ENCODE data around the gene KRTAP5-10. TPM values are rescaled to one million over a fixed set of nuclear protein-coding genes. Genes with fewer than 3 reads are reported as not detected.
A peak's percentile ranks its signal among the peaks of the same experiment; 100 is the strongest.
"Not testable (repeated sequence)": the region's sequence is repeated elsewhere in the genome, so short reads cannot be mapped to it uniquely, and the experiment has no call there.

Gene KRTAP5-10
- total and polyA plus RNA-seq, 2 experiments from 2014 or later = not detected

DNA sequence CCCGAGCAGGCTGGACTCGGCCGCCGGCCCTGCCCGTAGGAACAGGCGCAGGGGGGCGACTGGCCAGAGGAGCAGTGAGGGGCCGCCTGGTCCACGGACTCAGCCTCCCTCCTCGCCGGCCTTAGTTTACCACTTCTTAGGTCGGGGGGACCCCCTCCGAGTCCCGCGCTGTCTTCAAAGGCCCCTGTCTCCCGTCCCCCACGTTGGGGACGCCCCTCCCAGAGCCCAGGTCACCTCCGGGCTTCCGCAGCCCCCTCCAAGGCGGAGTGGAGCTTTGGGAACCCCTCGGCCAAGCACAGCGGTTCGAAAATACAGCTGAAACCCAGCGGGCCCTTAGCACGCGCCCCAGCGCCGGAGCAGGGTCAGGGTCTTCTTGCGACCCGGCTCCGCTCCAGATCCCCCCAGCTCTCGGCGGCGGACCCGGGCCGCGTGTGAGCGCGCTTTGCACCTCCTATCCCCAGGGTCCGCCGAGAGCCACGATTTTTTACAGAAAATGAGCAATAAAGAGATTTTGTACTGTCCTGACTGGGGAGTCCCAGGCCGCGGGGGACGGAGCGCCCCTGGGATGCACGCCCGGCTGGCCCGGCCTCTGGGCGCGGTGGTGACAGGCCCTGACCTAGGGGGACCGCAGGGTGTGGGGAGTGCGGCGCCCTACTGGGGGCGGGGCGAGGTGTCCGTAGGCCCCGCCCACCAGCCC lies 42.3 kb downstream of the KRTAP5-10 start:
- 8 to 11% methylated on average over 30 to 41 of the region's 59 CpGs for WGBS, 2 experiments (ENCODE audit: low coverage in 1 of 2, low lambda C conversion rate in 2 of 2, missing lambda C conversion rate in 2 of 2)
- H3K9ac ChIP-seq; H3K4me1 ChIP-seq (ENCODE audit: insufficient read depth); H3F3A ChIP-seq (ENCODE audit: insufficient read depth); H3K4me2 ChIP-seq (ENCODE audit: unreplicated experiment); H2AFZ ChIP-seq; H3K9me2 ChIP-seq (ENCODE audit: insufficient read depth); in situ Hi-C loops (cut with MboI); H3K4me3 ChIP-seq; H3K27ac ChIP-seq; H3K36me3 ChIP-seq (ENCODE audit: low read depth); H4K20me1 ChIP-seq (ENCODE audit: insufficient read depth); H3K27me3 ChIP-seq (replicated peaks; ENCODE audit: insufficient read depth); H3K79me2 ChIP-seq (ENCODE audit: insufficient read depth); H3K9me3 ChIP-seq (ENCODE audit: low read depth); DNase-seq: not testable (repeated sequence)
- TF ChIP-seq EZH2 (IDR thresholded peaks at IDR 0.05; ENCODE audit: insufficient read depth, poor library complexity, severe bottlenecking) = peak; percentile 60

DNA sequence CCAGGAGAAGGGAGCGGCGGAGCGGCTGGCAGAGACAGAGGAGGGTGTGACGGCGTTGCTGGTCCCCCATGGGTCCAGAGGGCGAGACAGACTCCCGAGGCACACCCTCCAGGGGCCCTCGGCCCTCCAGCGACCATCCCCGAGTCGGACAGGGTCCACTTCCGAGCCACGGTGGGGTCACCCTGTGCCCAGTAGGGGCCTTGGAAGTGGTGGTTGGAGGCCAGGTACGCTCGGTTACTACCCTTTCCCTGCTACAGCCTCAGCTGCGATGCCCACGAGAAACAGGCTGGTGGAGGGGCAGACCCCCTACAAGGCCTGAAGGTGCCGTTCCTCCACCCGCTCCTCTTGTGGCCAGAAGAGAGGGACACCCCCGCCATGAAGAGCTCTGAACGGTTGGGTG lies 42.9 kb downstream of the KRTAP5-10 start:
- in situ Hi-C loops (cut with MboI); H3K27ac ChIP-seq: not testable (repeated sequence)

DNA sequence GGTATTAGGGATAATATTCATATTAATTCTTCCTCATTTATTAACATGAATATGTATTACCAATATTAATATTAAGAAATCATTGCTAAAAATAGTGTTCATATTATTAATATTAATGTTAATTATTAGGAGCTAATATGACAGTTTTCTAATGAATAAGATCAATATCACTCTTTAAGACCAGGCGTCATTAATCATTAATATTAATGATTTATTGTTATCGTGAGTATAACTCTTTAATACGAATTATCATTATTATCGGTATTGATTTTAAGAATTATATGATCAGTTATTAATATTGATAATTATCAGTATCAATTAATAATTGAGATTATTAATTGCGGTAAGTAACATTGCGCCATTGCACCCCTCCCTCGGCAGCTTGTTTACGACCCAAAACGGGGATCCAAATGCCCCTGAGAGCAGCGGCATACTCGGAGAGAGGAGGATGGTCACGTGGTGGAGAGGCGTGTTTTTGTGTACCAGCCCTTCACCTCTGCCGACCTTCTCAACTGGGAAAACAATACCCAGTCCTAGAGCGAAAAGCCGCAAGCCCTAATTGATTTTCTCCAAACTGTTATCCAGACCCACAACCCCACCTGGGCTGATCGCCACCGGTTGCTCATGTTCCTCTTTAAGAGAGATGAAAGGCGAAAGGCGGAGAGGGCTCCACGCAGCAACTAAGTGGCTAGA lies 46.0 kb downstream of the KRTAP5-10 start:
- in situ Hi-C loops (cut with MboI); H3K4me1 ChIP-seq (ENCODE audit: insufficient read depth); DNase-seq; H3K9me2 ChIP-seq (ENCODE audit: insufficient read depth); H3K9ac ChIP-seq; H3K27ac ChIP-seq; H3K27me3 ChIP-seq (replicated peaks; ENCODE audit: insufficient read depth); H2AFZ ChIP-seq; H3K4me3 ChIP-seq; H3K36me3 ChIP-seq (ENCODE audit: low read depth); H3K9me3 ChIP-seq (ENCODE audit: low read depth); H3F3A ChIP-seq (ENCODE audit: insufficient read depth); H3K4me2 ChIP-seq (ENCODE audit: unreplicated experiment); H4K20me1 ChIP-seq (ENCODE audit: insufficient read depth); H3K79me2 ChIP-seq (ENCODE audit: insufficient read depth): not testable (repeated sequence)
- WGBS, 2 experiments (ENCODE audit: low coverage in 1 of 2, low lambda C conversion rate in 2 of 2, missing lambda C conversion rate in 2 of 2) = 76 to 80% methylated on average over 21 of the region's 21 CpGs

More for the DNA sequence above, 42.9 kb downstream of the KRTAP5-10 start:
- not testable (repeated sequence) for H3F3A ChIP-seq (ENCODE audit: insufficient read depth); H3K9ac ChIP-seq; H3K36me3 ChIP-seq (ENCODE audit: low read depth); H3K9me2 ChIP-seq (ENCODE audit: insufficient read depth); H3K4me1 ChIP-seq (ENCODE audit: insufficient read depth); DNase-seq; H3K27me3 ChIP-seq (replicated peaks; ENCODE audit: insufficient read depth); H3K4me2 ChIP-seq (ENCODE audit: unreplicated experiment); H2AFZ ChIP-seq; H3K4me3 ChIP-seq; H4K20me1 ChIP-seq (ENCODE audit: insufficient read depth); H3K79me2 ChIP-seq (ENCODE audit: insufficient read depth); H3K9me3 ChIP-seq (ENCODE audit: low read depth)
- 10 to 23% methylated on average over 11 to 16 of the region's 21 CpGs for WGBS, 2 experiments (ENCODE audit: low coverage in 1 of 2, low lambda C conversion rate in 2 of 2, missing lambda C conversion rate in 2 of 2)

DNA sequence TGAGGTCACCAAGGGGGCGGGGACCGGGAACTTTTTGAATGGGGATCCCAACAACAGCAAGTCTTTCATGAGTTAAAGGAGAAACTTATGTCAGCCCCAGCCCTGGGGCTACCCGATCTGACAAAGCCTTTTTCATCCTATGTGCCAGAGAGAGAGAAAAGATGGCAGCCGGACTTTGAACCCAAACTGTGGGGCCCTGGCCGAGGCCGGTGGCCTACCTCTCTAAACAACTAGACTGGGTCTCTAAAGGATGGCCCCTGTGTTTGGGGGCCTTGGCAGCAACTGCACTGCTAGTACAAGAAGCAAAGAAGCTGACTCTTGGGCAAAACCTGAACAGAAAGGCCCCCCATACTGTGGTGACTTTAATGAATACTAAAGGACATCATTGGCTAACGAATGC lies 48.6 kb downstream of the KRTAP5-10 start:
- in situ Hi-C loops (cut with MboI) = not testable (repeated sequence)
- WGBS, 2 experiments (ENCODE audit: low coverage in 1 of 2, low lambda C conversion rate in 2 of 2, missing lambda C conversion rate in 2 of 2) = 42 to 43% methylated on average over 5 to 7 of the region's 7 CpGs

DNA sequence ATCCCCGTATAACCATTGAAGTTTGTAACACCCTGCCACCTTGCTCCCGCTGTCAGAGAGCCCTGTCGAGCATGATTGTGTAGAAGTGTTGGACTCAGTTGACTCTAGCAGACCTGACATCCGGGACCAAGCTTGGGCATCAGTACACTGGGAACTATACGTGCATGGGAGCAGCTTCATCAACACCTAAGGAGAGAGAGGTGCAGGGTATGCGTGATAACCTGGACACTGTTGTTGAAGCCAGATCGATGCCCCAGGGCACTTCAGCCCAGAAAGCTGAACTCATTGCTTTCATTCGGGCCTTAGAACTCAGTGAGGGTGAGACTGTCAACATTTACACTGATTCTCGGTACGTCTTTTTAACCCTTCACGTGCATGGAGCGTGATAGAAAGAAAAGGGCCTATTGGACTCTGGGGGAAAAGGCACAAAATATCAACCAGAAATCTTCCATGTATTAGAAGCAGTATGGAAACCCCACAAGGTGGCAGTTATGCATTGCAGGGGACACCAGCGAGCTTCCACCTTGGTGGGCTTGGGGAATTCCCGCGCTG lies 49.1 kb downstream of the KRTAP5-10 start:
- H3K4me1 ChIP-seq (ENCODE audit: insufficient read depth); DNase-seq; H3K4me3 ChIP-seq; H3K79me2 ChIP-seq (ENCODE audit: insufficient read depth); H4K20me1 ChIP-seq (ENCODE audit: insufficient read depth); H3K9ac ChIP-seq; H3K36me3 ChIP-seq (ENCODE audit: low read depth); H2AFZ ChIP-seq; H3K9me2 ChIP-seq (ENCODE audit: insufficient read depth); H3K9me3 ChIP-seq (ENCODE audit: low read depth); H3F3A ChIP-seq (ENCODE audit: insufficient read depth); H3K27ac ChIP-seq; H3K27me3 ChIP-seq (replicated peaks; ENCODE audit: insufficient read depth); in situ Hi-C loops (cut with MboI); H3K4me2 ChIP-seq (ENCODE audit: unreplicated experiment): not testable (repeated sequence)
- WGBS, 2 experiments (ENCODE audit: low coverage in 1 of 2, low lambda C conversion rate in 2 of 2, missing lambda C conversion rate in 2 of 2) = 45 to 50% methylated on average over 15 of the region's 15 CpGs

More for the DNA sequence above, 48.6 kb downstream of the KRTAP5-10 start:
- H3K27ac ChIP-seq; H3K79me2 ChIP-seq (ENCODE audit: insufficient read depth); DNase-seq; H3K36me3 ChIP-seq (ENCODE audit: low read depth); H3K4me3 ChIP-seq; H3K9me2 ChIP-seq (ENCODE audit: insufficient read depth); H2AFZ ChIP-seq; H3K4me2 ChIP-seq (ENCODE audit: unreplicated experiment); H3K27me3 ChIP-seq (replicated peaks; ENCODE audit: insufficient read depth); H3K9ac ChIP-seq; H3K4me1 ChIP-seq (ENCODE audit: insufficient read depth); H3K9me3 ChIP-seq (ENCODE audit: low read depth); H4K20me1 ChIP-seq (ENCODE audit: insufficient read depth); H3F3A ChIP-seq (ENCODE audit: insufficient read depth): not testable (repeated sequence)

DNA sequence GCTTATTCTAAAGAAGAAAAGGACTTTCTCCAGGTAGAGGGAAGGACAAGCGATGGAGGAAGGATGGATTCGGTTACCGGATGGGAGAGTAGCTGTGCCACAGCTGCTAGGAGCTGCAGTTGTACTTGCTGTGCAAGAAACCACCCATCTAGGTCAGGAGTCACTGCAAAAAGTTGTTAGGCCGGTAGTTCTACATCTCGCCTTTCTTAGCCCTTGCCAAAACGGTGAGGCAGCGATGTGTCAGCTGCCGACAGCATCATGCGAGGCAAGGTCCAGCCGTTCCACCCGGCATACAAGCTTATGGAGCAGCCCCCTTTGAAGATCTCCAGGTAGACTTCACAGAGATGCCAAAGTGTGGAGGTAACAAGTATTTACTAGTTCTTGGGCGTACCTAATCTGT lies 49.6 kb downstream of the KRTAP5-10 start:
- H3K4me1 ChIP-seq (ENCODE audit: insufficient read depth); H3K27ac ChIP-seq; H3K4me3 ChIP-seq; H3F3A ChIP-seq (ENCODE audit: insufficient read depth); H3K36me3 ChIP-seq (ENCODE audit: low read depth); H2AFZ ChIP-seq; in situ Hi-C loops (cut with MboI); H4K20me1 ChIP-seq (ENCODE audit: insufficient read depth); H3K27me3 ChIP-seq (replicated peaks; ENCODE audit: insufficient read depth); H3K79me2 ChIP-seq (ENCODE audit: insufficient read depth); H3K4me2 ChIP-seq (ENCODE audit: unreplicated experiment); H3K9me3 ChIP-seq (ENCODE audit: low read depth); DNase-seq; H3K9me2 ChIP-seq (ENCODE audit: insufficient read depth); H3K9ac ChIP-seq: not testable (repeated sequence)
- WGBS, 2 experiments (ENCODE audit: low coverage in 1 of 2, low lambda C conversion rate in 2 of 2, missing lambda C conversion rate in 2 of 2) = 56 to 64% methylated on average over 10 to 12 of the region's 12 CpGs
